Measurements from ENCODE around the gene SLFNL1. TPM values are rescaled to one million over a fixed set of nuclear protein-coding genes. Genes with fewer than 3 reads are reported as not detected.

The SLFNL1 gene
- total and polyA plus RNA-seq, 4 experiments from 2014 or later = 0.77 to 1.6 (median 1.2) TPM; not detected in 1

- Histone ChIP-seq H3K4me1 (ENCODE audit: insufficient read depth, low read length) (peaks cover 25% of the 10 kb centered on the region), H3K36me3 (ENCODE audit: insufficient read depth, low read length) (peaks cover 47% of the 10 kb centered on the region), H3K27me3 (ENCODE audit: insufficient read depth, low read length) (no peaks in the 10 kb centered on the region), H3K4me3 (ENCODE audit: low read length in 2 of 2) (no peak overlapping the region), H3K9me3 (ENCODE audit: control insufficient read depth in 1 of 2, low read length in 2 of 2) (no peaks in the 10 kb centered on the region), H3K27ac (ENCODE audit: low read depth, low read length) (no peak overlapping the region)
- Mint-ChIP-seq H3K36me3 (peaks cover 37 to 53% of the 10 kb centered on the region in 2 donors), H3K9me3 (no peaks in the 10 kb centered on the region), H3K27me3 (no peaks in the 10 kb centered on the region), H3K4me1 (peaks cover 22 to 31% (median 24%) of the 10 kb centered on the region in 4 donors), H3K4me3 (no peak overlapping the region), H3K27ac (peak overlapping the region in 1 of 7 donors; percentile 25)
- no peak for DNase-seq
- ChIA-PET CTCF (ENCODE audit: partially characterized antibody) (interaction anchor here (1.7 kb wide), 1 partner anchor 20 kb away, joined by 8 read pairs; no protein-coding TSS in a partner anchor), POLR2A (ENCODE audit: partially characterized antibody) (no interaction called here)
- intact Hi-C loops (cut with micrococcal nuclease) = no loop called here
Measured at GRCh38 chr1:40983286-40983685, 38.2 kb downstream of the SLFNL1 start.

DNA sequence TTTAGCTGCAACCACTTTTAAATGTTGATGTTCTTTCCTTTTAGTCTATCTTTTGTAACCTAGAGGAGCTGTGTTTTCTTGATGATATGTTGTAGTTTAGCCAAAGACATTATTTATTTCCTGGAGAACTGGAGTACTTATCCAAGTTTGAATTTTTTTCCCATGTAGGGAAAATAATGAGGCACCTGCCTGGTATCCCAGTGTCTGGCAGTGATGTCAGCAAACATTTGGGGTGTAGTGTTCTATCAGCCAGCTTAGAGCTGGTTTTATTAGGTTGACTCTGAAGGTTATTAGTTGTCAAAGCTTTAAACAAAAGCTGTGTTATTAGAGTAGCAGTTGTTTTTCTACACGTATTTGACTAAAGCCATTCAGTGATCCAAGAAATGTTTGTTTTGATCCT is 38.8 kb downstream of the SLFNL1 start:
- no peaks in the 10 kb centered on the region for H3K9me3 Mint-ChIP-seq
- H3K4me1 Mint-ChIP-seq = peaks cover 22 to 31% (median 24%) of the 10 kb centered on the region in 4 donors
- Histone ChIP-seq H3K36me3 (ENCODE audit: insufficient read depth, low read length) (peaks cover 41% of the 10 kb centered on the region), H3K9me3 (ENCODE audit: control insufficient read depth in 1 of 2, low read length in 2 of 2) (no peaks in the 10 kb centered on the region), H3K4me1 (ENCODE audit: insufficient read depth, low read length) (peaks cover 25% of the 10 kb centered on the region), H3K4me3 (ENCODE audit: low read length in 2 of 2) (no peak overlapping the region), H3K27ac (ENCODE audit: low read depth, low read length) (no peak overlapping the region), H3K27me3 (ENCODE audit: insufficient read depth, low read length) (no peaks in the 10 kb centered on the region)
- intact Hi-C loops (cut with micrococcal nuclease) = no loop called here
- ChIA-PET CTCF (ENCODE audit: partially characterized antibody) (interaction anchor here (1.7 kb wide), 1 partner anchor 20 kb away, joined by 8 read pairs; no protein-coding TSS in a partner anchor), POLR2A (ENCODE audit: partially characterized antibody) (interaction anchor here (1.5 kb wide), 1 partner anchor 7 kb away, joined by 4 read pairs; no protein-coding TSS in a partner anchor)
- H3K27ac Mint-ChIP-seq = peak overlapping the region in 2 of 7 donors; percentile 41 to 63
- H3K27me3 Mint-ChIP-seq = no peaks in the 10 kb centered on the region
- no peak overlapping the region for H3K4me3 Mint-ChIP-seq
- no peak for DNase-seq
- H3K36me3 Mint-ChIP-seq = peaks cover 31 to 47% of the 10 kb centered on the region in 2 donors

DNA sequence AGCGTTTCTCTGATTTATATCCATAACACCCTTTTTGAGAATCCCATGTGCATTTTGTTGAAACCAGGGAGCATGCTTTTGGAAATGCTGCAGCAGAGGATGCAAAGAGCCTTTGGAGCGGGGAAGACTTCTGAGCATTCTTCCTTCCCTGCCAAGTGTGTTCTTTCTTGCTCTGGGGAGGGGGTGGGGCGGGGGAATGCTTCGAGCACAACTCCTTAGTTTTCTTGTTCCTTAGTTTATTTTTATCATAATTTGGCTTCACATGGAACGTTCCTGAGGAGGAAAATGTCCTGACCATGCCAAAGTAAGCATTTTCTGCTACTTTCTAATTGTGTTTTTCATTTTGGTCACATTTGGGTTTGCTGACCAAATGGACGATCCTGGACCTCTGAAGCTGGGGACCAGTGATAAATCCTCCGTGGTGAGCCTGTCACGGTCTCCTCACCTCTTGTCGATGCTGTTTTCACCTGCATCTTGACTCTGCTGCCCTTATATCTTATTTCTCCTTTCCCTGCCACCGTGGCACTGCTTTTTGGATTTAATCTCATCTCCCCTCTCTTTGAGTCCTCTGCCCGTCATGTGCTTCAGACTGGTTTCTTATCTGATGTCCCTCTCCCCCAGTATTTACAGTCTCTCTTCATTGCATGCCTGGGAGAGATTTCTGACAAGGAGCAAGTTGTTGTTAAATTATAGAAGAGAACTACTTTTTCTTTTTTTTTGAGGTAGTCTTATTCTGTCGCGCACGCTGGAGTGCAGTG is 39.7 kb downstream of the SLFNL1 start:
- no peaks in the 10 kb centered on the region for H3K9me3 Mint-ChIP-seq
- peaks cover 24 to 39% of the 10 kb centered on the region in 2 donors for H3K36me3 Mint-ChIP-seq
- intact Hi-C loops (cut with micrococcal nuclease) = no loop called here
- ChIA-PET POLR2A (ENCODE audit: partially characterized antibody) (interaction anchor here (1.5 kb wide), 1 partner anchor 8 kb away, joined by 4 read pairs; no protein-coding TSS in a partner anchor), CTCF (ENCODE audit: partially characterized antibody) (interaction anchor here (1.7 kb wide), 1 partner anchor 21 kb away, joined by 8 read pairs; no protein-coding TSS in a partner anchor)
- H3K4me1 Mint-ChIP-seq = peaks cover 22 to 31% (median 24%) of the 10 kb centered on the region in 4 donors
- H3K27ac Mint-ChIP-seq = peak overlapping the region in 3 of 7 donors; percentile 63 to 94 (median 70)
- Histone ChIP-seq H3K4me1 (ENCODE audit: insufficient read depth, low read length) (peaks cover 25% of the 10 kb centered on the region), H3K27ac (ENCODE audit: low read depth, low read length) (no peak overlapping the region), H3K27me3 (ENCODE audit: insufficient read depth, low read length) (no peaks in the 10 kb centered on the region), H3K9me3 (ENCODE audit: control insufficient read depth in 1 of 2, low read length in 2 of 2) (no peaks in the 10 kb centered on the region), H3K4me3 (ENCODE audit: low read length in 2 of 2) (no peak overlapping the region), H3K36me3 (ENCODE audit: insufficient read depth, low read length) (peaks cover 33% of the 10 kb centered on the region)
- H3K27me3 Mint-ChIP-seq = no peaks in the 10 kb centered on the region
- no peak for DNase-seq
- peak overlapping the region in 5 of 8 donors; percentile 20 to 65 (median 49) for H3K4me3 Mint-ChIP-seq

DNA sequence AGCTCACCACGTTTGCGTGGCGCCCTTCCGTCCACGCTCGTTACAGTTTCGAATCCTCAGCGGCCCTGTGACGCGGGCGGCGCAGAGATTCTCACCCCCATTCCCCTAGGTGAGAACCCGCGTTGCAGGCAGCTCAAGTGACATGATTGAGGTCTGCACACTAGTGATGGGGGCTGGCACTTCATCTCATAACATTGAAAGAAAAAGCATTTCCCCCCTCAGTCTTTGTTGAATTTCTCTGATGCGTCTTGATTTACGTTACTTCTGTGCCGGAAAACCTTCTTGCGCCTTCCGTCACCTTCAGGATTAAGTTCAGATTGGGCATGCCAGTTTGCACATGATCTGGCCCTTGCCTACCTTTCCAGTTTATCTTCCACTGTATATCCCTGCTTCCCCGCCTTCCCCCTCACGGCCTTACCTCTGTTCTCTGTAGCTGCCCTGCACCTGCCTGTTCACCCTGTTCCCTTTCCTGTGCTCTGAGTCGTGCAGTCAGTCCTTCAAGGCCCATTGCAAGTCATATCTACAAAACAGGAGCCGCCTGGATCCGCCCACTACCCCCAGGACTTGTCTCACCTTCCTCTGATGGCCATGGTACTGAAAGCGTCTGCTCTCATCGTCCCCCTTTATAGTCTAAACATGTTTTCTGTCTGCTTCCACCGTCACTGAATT is 40.9 kb downstream of the SLFNL1 start:
- ChIA-PET POLR2A (ENCODE audit: partially characterized antibody) (interaction anchor here (1.2 to 2.9 kb wide), 10 partner anchors 12 to 503 kb away, joined by 3 to 25 read pairs (median 7); partner anchors contain the start of genes CITED4, NFYC and SCMH1), CTCF (ENCODE audit: partially characterized antibody) (interaction anchor here (1.6 to 3.8 kb wide), 3 partner anchors 23 to 31 kb away, joined by 3 to 32 read pairs (median 7); no protein-coding TSS in a partner anchor)
- Mint-ChIP-seq H3K36me3 (peaks cover 13 to 28% of the 10 kb centered on the region in 2 donors), H3K4me3 (peak overlapping the region; percentile 83 to 97 (median 90)), H3K4me1 (peaks cover 19 to 31% (median 22%) of the 10 kb centered on the region in 4 donors), H3K27ac (peak overlapping the region; percentile 88 to 98 (median 92)), H3K9me3 (no peaks in the 10 kb centered on the region), H3K27me3 (no peaks in the 10 kb centered on the region)
- intact Hi-C loops (cut with micrococcal nuclease) = no loop called here
- peaks cover 22% of the 10 kb centered on the region for H3K36me3 ChIP-seq (ENCODE audit: insufficient read depth, low read length)
- H3K4me3 ChIP-seq (ENCODE audit: low read length in 2 of 2) = peak overlapping the region; percentile 37 to 80
- peak; percentile 56 to 68 (median 66) for DNase-seq
- H3K27ac ChIP-seq (ENCODE audit: low read depth, low read length) = peak overlapping the region; percentile 81
- H3K4me1 ChIP-seq (ENCODE audit: insufficient read depth, low read length) = peaks cover 25% of the 10 kb centered on the region
- H3K27me3 ChIP-seq (ENCODE audit: insufficient read depth, low read length) = no peaks in the 10 kb centered on the region
- no peaks in the 10 kb centered on the region for H3K9me3 ChIP-seq (ENCODE audit: control insufficient read depth in 1 of 2, low read length in 2 of 2)

GRCh38 chr1:40980068-40980452 is 41.5 kb downstream of the SLFNL1 start:
- POLR2A ChIA-PET (ENCODE audit: partially characterized antibody) = interaction anchor here (0.8 to 2.9 kb wide), 13 partner anchors 11 to 1787 kb away, joined by 3 to 25 read pairs (median 4); partner anchors contain the start of genes C1orf50, CITED4, NFYC and P3H1
- Mint-ChIP-seq H3K4me1 (peaks cover 19 to 31% (median 22%) of the 10 kb centered on the region in 4 donors), H3K27ac (peak overlapping the region; percentile 88 to 98 (median 92)), H3K9me3 (no peaks in the 10 kb centered on the region), H3K27me3 (no peaks in the 10 kb centered on the region), H3K36me3 (peaks cover 8 to 23% of the 10 kb centered on the region in 2 donors), H3K4me3 (peak overlapping the region; percentile 83 to 97 (median 90))
- H3K4me3 ChIP-seq (ENCODE audit: low read length in 2 of 2) = peak overlapping the region; percentile 37 to 80
- CTCF ChIA-PET (ENCODE audit: partially characterized antibody) = interaction anchor here (1.1 to 3.8 kb wide), 4 partner anchors 24 to 31 kb away, joined by 3 to 32 read pairs (median 6); no protein-coding TSS in a partner anchor
- intact Hi-C loops (cut with micrococcal nuclease) = no loop called here
- H3K27ac ChIP-seq (ENCODE audit: low read depth, low read length) = peak overlapping the region; percentile 81
- H3K4me1 ChIP-seq (ENCODE audit: insufficient read depth, low read length) = peaks cover 25% of the 10 kb centered on the region
- no peaks in the 10 kb centered on the region for H3K27me3 ChIP-seq (ENCODE audit: insufficient read depth, low read length)
- H3K36me3 ChIP-seq (ENCODE audit: insufficient read depth, low read length) = peaks cover 17% of the 10 kb centered on the region
- DNase-seq = no peak
- no peaks in the 10 kb centered on the region for H3K9me3 ChIP-seq (ENCODE audit: control insufficient read depth in 1 of 2, low read length in 2 of 2)

- POLR2A ChIA-PET (ENCODE audit: partially characterized antibody) = interaction anchor here (0.6 to 2.9 kb wide), 15 partner anchors 11 to 1787 kb away, joined by 3 to 25 read pairs (median 4); partner anchors contain the start of genes C1orf50, CITED4, NFYC and P3H1
- Mint-ChIP-seq H3K27me3 (no peaks in the 10 kb centered on the region), H3K4me3 (peak within 1 kb of the TSS; percentile 83 to 97 (median 90)), H3K36me3 (peaks cover 5 to 17% of the 10 kb centered on the region in 2 donors), H3K4me1 (peaks cover 17 to 31% (median 22%) of the 10 kb centered on the region in 4 donors), H3K27ac (peak within 1 kb of the TSS; percentile 88 to 98 (median 92)), H3K9me3 (no peaks in the 10 kb centered on the region)
- peaks cover 13% of the 10 kb centered on the region for H3K36me3 ChIP-seq (ENCODE audit: insufficient read depth, low read length)
- H3K27me3 ChIP-seq (ENCODE audit: insufficient read depth, low read length) = no peaks in the 10 kb centered on the region
- peak within 1 kb of the TSS; percentile 81 for H3K27ac ChIP-seq (ENCODE audit: low read depth, low read length)
- peak; percentile 94 to 96 (median 95) for DNase-seq
- H3K9me3 ChIP-seq (ENCODE audit: control insufficient read depth in 1 of 2, low read length in 2 of 2) = no peaks in the 10 kb centered on the region
- intact Hi-C loops (cut with micrococcal nuclease) = loop anchor here (1.0 to 5.0 kb wide), 3 partner anchors 24 to 1402 kb away; partner anchors contain the start of gene PABPC4
- peak within 1 kb of the TSS; percentile 45 to 80 for H3K4me3 ChIP-seq (ENCODE audit: low read length in 2 of 2)
- CTCF ChIA-PET (ENCODE audit: partially characterized antibody) = interaction anchor here (1.1 to 3.8 kb wide), 5 partner anchors 14 to 30 kb away, joined by 3 to 32 read pairs (median 5); no protein-coding TSS in a partner anchor
- peaks cover 25% of the 10 kb centered on the region for H3K4me1 ChIP-seq (ENCODE audit: insufficient read depth, low read length)
Measured at GRCh38 chr1:40979241-40980067, 42.1 kb downstream of the SLFNL1 start, which contains the start of gene CTPS1. TSS of gene CTPS1 (plus strand) at chr1:40979696. CDS start at chr1:40983291, 3,595 bp downstream.

All from CD4-positive, alpha-beta memory T cell (primary cell).